NCI-H146 (cell line): ENCODE measurements around the gene LCMT1.
"Not testable (repeated sequence)": the region's sequence is repeated elsewhere in the genome, so short reads cannot be mapped to it uniquely, and the experiment has no call there.

ENCODE experiments used
- DNase-seq: peaks from one replicate; lab custom pipeline; 2025; lab: John Stamatoyannopoulos, UW

LCMT1 gene

DNA sequence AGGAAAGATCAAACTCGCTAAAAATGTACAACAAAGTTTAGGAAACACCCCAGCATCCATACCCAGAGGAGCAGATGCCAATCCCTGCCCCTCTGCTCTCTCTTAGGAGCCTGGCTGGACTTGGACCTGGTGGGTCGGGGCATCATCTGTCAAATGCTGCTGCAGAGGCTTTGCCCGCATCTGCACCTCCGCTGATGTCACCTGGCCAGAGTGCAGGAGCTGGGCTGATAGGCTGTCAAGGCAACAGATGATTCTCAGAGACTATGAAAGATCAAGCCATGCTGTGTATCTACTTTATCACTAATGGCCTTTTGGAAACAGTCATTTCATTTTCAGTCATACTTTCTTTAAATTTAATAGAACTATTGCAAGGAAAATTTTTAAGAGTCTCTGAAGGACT, 15.9 kb upstream of the LCMT1 start:
- DNase-seq, result no peak

- no peak for DNase-seq
These were observed 14.1 kb upstream of the LCMT1 start for GRCh38 chr16:25097276-25097975.

DNA sequence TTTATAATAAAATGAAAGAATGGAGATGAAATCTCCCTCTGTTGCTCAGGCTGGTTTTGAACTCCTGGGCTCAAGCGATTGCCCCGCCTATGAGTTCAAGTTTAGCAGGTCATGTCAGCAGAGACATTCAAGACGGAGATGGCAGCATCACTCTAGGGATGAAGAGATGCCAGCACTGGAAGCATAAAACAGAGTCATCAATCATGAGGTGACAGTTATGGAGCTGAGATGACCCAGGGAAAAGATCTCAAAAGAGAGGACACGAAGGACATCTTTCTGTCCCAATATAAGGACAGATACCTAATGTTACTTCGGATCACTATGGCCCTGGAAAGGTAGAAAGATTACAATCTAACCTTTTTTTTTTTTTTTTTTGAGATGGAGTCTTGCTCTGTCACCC, 11.0 kb upstream of the LCMT1 start:
- no peak for DNase-seq

DNA sequence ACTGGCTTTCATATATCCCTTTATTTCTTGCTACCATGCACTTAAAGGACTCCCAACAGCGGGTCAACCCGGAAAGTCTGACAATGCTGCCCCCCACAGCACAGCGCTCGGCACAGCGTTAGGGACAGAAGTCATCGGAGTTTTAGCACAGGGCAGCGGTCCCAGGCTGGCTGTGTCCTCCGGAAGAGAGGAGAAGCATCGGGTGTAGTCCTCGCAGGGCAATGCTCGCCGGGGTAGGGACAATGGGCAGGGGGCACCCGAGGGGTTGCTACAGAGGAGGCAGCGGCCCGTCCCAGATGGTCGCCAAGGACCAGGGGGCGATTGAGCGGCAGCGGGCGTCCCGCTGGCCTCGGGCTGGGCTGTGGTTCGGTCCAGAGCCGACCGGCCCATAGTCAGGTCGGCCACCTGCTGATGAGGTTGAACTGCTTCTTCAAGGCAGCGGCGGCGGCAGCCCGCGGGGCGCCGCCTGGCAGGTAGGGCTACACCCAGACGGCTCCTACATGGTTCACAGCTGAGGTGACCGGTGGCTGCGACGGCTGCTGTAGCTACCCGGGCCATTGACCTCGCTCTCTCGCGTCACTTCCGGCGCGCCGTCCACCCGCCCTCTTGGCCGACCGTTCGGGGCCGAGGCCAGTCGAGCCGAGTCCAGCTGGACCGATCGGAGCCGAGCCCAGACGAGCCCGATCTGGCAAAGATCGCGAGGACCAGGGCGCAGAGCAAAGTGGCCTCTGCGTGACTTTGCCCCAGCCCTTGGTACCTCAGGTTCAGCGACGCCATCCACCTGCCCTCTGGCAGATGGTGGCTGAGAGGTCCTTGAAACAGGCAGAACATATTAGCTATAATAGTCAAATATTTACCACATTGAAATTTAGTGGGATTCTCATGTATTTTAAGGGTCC, 4.7 kb upstream of the LCMT1 start:
- peak; percentile 93 for DNase-seq

DNA sequence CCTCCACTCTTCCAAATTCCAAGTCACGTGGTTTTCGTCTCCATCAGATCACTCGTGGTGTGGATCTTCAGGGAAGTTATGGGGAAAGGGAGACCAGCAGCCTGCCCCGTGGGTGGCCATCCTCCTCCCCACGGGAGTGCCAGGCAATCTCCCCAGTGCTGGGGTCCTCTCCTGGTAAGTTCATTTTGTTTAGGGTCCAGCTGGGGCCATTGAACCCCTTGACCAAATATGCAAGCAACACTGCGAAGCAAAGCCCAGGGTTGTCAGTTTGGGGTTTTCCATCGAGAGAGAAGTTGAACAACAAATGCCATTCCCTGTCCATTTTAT, 4.1 kb upstream of the LCMT1 start:
- DNase-seq, result no peak

DNA sequence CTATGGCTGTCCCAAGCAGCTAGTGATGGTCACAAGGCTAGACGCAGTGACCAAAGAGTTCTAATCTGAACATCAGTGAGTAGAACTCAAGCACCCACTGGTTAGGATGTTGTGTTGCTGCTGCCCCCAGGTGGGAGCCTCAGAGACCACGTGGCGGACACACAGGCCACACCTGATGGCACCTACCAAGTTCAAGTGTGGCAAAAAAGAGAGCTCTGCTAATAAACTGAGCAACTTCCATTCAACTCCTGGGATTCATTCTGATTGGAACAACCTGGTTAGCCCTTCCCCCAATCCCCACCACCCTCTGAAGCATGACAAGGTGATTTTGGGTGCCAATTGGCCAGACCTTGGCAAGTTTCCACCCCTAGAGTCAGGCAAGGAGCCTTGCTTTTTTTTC, 3.5 kb upstream of the LCMT1 start:
- DNase-seq, result peak; percentile 40

GRCh38 chr16:25109643-25110042, 1.9 kb upstream of the LCMT1 start:
- DNase-seq, result no peak

DNA sequence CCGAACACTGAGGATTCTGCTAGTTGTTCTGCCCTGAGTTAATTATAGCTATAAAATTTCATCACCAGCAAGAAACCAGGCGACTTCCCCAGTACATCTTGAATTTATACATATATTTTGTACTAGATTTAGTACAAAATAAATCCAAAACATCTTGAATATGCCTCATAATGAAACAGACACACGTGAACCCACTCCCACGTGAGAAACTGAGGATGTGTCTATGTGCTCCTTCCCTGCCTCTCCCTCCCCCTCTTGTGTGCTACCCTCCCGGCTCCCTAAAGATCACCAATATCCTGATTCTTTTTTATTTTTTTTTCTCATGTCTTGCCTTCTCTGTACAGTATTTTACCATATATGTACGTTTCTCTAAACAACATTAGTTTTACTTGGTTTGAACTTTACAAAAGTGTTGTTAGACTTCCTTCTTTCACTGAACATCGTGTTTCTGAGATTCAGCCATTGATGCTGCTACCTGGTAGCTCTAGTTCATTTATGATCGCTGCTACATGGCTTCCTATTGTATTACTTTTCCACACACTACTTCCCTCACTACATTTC, 1.1 kb upstream of the LCMT1 start:
- DNase-seq, result peak; percentile 23

GRCh38 chr16:25114121-25114520, 2.6 kb downstream of the LCMT1 start:
- no peak for DNase-seq

DNA sequence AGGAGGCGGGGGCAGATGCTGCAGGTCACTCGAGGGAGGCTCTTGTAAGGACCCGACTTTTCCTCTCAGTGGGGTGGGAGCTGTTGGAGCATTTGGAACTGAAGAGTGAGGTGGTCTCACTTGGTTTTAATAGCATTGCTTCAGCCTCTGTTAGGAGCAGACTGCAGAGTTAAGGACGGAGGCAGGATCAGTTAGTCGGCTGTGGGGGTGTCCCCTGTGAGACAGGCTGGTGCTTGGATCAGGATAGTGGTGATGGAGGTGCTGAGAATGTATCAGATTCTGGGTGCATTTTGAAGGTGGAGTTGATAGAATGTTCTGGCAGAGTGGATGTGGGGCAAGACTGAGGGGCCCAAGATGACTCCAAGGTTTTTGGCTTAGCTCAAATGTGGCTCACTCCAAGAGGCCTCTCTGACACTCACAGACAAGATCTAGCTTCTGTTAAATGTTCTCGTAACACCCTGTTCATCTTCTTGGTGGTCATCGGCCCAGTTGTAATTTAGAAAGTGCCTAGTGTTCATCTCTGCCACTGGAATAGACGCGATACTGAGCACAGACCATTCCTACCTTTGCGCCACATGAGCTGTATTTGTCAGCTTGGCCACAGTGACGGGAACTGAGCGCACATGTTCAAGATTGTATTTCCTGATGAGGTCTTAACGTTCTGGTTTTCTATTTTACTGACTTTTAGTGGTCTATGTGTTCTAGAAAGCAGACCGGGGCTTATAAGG, 7.5 kb downstream of the LCMT1 start:
- DNase-seq, result no peak

GRCh38 chr16:25121824-25122600, 10.5 kb downstream of the LCMT1 start:
- DNase-seq, result no peak

DNA sequence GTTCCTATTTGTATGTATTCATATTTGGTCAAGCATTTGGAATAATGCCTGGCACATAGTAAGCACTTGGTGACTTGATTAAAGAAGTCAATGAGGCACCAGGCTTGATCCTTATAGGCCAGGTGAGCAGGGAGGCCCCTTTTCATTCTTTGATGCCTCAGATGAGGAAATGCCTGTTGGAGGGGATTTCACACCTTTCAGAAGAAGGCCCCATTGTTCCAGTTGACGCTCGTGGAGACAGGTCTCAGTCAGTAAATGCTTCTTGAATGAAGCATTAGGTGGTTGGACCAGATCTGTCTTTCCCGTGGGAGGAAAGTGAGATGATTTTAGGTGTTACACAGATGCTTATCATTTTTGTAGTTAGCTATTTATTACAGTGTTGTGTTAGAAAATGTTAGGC, 13.0 kb downstream of the LCMT1 start:
- DNase-seq, result no peak

- not testable (repeated sequence) for DNase-seq
These were observed 14.6 kb downstream of the LCMT1 start for GRCh38 chr16:25126086-25126666.

DNA sequence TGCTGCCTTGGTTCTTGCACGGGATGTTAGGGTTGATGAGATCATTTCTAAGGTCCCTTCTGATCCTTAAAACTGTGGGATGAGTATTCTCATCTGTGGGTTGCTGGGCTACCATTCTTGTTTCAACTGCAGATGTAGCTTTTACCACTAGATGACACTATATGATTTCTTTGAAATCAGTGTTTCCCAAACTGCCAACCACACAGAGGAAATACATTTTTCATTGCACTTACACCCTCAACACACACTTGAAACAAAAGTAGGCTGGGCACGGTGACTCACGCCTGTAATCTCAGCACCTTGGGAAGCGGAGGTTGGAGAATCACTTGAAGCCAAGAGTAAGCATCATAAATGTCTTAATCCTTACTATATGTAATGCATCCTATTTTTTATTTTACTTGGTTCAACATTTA, 15.3 kb downstream of the LCMT1 start:
- peak; percentile 9 for DNase-seq

GRCh38 chr16:25132751-25133150, 21.2 kb downstream of the LCMT1 start:
- not testable (repeated sequence) for DNase-seq

GRCh38 chr16:25134166-25134700, 22.7 kb downstream of the LCMT1 start:
- no peak for DNase-seq

- DNase-seq, result peak; percentile 26
These were observed 23.8 kb downstream of the LCMT1 start for GRCh38 chr16:25135254-25135878.

- no peak for DNase-seq
These were observed 26.6 kb downstream of the LCMT1 start for GRCh38 chr16:25138130-25138529.

DNA sequence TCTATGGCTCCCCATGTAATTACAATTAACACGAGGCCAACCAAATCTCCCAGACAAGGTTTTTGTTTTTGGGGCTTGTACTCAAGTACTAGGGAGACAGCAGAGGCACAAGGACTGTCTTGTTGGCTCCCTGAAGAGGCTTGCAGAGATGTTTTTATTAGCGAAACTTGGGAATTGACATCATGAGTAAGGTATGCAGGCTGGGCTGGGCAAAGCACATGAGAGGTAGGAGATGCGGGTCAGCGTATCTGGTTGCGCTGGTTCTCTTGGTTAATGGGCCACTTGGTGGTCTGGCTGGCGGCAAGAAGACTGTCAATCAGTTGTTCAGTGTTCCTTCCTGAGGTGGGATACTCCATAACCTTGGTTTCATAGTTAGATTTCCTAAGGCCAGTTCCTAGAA, 28.9 kb downstream of the LCMT1 start:
- no peak for DNase-seq

DNA sequence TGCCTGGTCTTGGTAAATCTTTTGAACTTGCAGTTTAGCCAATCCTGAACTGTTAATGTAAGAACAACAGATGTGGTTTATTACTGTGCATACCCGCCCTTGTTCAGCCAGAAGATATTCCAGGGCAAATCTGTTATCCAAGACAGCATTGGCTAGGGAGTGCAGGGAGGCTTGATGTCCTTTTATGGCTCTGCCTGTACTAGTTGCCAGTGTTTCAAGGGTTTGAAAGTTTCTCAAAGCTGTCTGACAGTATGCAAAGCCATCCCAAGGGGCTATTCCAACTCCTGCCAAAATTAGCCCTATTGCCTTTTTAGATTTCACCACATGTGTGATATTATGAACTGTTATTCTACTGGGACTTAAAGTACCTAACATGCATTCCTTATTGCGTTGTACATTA, 30.1 kb downstream of the LCMT1 start:
- no peak for DNase-seq

DNA sequence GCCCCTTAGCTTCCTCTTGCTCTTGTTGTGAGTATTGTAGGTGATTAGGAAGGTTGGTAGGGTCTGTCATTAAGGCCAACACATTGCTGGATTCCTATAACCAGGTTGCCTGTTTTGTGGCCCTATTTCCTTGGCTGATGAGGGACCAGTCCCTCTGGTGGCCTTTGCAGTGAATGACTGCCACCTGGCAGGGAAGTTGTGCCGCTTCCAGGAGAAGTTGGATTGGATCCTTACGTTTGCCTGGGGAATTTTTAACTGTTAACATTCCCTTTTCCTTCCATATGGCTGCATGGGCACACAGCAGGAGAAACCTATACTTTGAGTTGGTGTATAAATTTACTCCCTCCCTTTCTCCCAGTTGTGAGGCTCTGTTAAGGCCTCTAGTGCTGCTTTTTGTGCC, 32.4 kb downstream of the LCMT1 start:
- DNase-seq, result peak; percentile 3
